HG03066 (cell line): Measurements from ENCODE around the gene CHCHD4.
"Not testable (repeated sequence)": the region's sequence is repeated elsewhere in the genome, so short reads cannot be mapped to it uniquely, and the experiment has no call there.

Experiments used
- ATAC-seq: cut with Tn5 transposase; IDR thresholded peaks from one replicate; pipeline ENCODE4 v1.9.1; 2021; ENCODE audit warnings: low read depth; ENCODE audit not compliant: unreplicated experiment

Gene CHCHD4

DNA sequence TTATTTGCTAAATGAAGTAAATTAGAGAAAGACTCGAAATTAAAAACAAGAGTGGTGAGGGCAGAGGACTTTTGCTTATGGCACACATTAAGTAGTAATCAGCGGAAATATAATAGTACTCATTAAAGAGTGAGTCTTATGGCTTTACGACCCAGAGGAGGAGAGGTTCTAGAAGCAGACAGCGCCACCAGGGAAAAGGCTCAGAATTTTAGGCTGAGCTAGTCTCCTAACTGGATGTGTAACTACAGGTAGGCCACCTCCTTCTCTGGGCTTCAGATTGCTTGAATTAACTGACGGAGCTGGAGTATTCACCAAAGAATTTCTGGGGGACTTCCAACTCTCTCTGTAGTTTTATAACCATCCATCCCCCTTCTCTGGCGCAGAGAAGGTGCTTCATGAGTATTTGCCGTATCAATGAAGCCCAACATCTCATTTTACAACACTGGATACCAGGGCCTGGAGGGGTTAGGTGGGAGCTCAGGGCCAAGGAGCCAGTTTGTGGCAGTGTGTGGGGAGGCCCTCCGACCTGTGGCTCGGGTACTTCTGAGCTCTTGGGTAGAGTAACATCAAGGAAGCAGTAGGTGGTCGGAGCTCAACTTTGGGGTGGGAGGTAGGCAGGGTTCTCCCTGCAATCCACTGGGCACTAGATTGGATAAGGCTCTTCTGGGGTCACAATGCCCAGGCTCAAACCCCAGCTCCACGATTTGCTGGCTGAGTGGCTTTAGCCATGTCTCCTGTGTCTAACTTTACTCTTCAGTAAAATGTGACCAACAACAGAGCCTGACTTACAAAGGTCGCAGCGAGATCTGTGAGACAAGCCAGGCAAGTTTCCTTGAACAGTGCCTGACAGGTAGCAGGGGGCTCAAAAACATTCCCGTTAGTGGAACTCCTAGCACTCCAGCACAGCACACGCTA lies 1.1 kb downstream of the CHCHD4 start:
- ATAC-seq: no peak

DNA sequence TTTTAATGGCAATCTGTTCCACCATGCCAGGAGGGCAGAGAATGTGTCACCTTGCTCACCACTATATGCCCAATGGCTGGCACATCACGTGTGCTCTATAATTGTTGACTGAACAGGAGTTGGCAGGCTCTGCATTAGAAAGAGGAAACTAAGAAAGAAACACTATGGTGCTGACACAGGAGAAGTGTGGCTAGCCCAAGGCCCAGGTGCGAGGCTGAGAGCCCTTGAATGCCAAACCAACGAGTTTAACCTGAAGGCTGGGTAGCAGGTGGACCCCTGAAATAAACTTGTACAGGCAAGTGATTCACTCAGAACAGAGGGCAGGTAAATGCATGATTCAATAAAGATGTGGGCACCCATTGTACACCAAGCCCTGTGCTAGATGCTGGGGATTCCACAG lies 2.4 kb downstream of the CHCHD4 start:
- no peak for ATAC-seq

DNA sequence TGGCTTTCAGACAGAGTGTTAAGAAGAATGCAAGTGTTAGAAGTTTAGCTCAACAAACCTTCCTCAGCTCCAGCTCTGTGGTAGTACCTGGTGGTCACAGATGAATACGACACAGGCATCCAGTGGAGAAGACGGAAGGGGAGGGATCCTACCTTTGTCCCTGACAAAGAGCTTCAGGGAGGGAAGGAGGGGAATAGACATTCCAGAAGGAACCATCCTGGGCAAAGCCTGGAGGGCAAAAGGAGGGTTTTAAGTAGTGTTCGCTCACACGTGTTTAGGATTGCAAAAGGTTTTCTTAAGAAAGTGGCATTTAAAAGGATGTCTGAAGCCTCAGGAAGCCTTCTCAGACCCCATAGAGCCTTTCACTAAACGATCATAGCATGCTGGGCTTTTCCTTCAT lies 2.8 kb downstream of the CHCHD4 start:
- no peak for ATAC-seq

DNA sequence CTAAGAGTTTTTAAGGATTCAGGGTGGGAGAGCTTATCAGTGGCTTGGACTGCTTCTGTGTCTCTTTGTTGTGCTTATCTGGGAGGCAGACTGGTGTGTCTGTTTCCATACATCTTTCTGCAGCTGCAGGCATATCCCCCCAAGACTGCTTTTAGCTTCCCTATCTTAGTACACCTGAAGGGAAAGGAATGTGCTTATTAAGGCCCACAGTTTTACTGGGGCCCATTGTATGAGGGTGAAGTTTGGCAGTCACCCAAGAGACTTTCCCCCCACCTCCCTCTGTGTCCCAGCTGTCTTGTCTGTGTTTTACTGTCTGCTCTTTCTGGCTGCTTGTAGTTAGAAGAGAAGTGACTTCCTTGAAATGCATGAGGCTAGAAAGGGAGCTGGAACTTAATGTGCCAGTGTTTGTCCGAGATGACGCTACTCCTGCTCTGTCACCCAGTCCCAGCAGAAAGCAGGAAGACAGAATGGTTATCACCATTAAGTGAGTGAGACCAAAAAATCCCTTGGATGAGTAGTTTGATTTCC lies 3.7 kb downstream of the CHCHD4 start:
- not testable (repeated sequence) for ATAC-seq

DNA sequence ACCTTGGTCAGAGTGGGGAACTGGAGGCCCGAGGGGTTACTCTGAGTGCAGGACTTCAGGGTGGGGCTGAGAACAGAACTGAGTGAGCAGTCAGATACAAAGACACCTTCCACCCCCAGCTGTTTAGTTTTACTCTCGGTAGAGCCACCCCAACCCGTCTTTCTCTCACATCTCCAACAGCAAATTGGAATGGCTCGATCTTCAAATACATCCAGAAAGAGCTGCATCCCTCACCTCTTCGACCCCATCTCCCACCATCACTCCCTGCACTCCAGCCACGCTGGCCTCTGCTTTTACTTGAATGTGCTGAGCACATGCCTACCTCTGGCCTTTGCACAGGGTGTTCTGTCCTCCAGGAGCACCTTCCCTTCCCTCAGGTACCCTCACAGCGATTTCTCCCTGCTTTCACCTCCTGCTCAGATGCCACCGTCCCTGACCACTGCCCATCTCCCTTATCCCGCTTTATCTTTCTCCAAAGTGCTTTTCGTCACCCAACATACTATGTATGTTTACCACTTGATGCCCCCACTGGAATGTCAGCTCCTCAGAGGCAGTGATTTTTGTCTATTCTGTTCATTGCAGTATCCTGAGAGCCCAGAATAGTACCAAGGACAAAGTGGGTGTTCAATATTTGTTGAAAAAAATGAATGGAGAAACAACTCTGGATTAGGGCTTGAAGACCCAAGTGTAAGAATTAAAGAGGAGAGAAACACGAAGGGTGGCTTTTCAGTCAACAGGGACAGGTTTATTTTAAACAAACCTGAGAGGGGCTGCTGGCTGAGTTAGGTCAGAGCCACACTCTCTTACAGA lies 4.4 kb downstream of the CHCHD4 start:
- no peak for ATAC-seq

DNA sequence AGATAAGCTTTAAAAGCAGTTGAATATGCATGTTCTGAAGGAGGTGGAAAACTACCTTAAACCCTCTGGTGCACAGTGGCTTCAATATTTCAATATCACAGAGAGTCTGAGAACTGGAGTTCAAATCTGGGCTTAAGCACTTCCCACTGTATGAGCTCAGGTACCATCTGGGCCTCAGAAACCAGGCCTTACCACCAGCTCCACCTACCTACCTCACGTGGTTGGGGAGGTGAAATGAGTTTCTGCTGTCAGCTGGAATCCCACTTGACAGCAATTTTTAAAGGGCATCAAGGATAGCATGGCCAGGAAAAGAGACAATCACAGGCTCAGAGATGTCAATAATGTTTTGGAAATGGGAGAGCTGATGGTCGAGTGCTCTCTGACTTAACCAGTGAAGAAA lies 5.0 kb downstream of the CHCHD4 start:
- ATAC-seq: no peak

DNA sequence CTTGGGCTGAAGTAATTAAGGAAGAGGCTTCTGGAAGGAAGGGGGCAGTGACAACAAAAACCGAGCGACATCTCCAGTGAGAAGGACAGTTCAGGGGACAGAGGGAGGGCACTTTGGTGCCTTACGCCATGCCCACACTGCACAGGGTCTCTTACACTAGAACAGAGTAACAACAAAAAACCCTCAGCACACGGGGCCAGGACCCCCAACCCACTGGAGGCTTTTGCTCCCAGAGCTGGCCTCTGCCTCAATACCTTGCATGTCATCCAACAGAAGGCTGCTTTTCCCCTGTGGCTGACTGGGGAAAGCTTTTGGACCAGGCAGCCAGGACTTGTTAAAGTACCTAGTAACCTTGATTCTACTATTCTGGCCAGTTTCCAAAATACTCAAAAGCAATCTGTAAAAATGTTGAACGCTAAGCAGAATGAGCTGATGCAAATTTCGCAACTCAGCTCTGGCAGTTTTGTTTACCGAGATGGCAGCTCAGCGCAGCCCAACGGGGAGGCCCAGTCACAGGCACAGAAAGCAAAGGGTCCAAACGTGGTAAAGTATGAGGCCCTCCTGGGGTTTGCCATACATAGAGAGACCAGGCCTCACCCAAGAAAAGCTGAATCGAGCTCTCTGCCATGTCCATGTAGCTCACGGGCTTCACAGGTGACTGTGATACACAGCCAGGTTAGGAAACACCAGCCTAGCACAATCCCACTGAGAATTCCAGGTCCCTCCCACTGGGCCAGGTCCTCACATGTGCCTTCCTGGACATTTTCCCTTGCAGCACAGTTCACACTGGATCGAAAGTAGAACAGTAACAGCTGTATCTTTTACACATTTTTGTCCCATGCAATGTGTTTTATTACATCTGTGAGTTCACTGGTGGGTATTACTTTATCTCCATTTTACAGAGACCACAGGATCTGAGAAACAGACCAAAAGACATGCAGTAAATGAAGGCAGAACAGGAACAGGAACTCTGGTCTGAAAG lies 6.0 kb downstream of the CHCHD4 start:
- ATAC-seq: no peak

DNA sequence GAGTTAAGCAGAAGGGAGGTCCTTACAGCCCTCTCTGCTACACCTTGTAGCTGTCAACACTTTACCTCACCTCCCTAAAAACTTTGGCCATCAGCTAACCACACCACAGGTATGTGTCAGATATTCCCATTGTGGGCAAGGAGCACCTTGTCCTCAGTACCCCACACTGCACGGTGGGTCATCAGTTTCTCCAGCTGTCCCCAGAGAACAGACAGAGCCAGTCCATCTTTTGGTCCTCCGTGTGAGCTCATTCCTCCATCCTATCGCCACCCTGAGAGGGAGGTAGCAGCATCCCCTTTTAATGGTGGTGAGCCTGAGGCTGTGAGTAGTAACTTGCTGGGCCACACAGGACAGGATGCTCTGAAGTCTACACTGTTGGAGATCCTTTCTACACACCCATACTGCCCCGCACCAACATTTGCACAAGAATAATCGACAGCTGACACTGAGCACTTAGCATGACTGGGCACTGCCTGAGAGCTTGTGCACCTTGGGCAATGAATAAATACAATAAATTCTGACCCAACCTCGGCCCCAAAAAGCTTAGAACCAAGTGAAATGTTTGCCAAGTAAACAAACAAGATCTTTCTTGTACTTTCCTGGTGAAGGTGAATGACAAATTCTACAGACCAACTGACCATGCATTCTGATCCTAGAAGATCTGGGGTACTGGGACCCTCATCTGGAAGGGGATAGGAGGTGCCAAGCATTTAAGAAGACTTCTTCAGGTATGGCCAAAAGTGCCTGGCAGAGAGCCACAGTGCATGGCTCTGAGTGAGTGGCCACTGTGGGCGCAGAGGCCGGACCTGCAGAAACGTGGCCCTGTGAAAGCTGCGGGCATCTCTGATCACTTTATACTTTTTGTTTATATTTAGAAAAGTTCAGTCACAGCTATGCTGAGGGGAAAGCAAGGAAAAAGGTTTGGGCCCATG lies 6.9 kb downstream of the CHCHD4 start:
- ATAC-seq: no peak

DNA sequence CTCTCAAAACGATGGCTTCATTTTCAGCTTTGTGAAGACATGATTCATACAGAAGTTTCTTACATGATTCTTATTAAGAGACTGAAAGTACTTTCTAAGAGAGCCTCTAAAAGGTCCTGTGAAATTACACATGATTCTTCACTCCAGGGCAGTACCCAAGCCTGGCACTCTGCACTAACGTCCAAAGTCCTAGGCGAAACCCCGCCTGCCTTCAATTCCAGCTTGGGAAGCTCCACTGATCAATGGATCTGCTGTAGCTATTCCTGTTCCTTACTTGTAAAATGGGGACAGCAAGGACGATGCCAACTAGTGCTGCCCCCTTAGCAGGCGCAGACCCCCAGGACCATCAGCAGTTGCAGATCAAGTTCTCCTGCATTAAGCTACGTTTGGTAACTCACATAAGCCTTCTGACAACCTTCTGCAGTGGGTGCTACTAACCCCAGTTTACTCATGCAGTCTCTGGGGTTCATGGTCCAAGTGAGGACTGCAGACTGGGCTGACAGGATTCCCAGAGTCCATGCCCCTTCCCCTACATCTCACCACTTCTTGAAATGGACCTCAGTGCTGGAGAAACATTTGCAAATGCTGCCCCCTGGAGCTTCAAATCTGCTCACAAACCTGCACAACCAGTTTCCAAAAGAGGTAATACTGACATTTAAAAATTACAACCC lies 10.6 kb downstream of the CHCHD4 start:
- no peak for ATAC-seq

DNA sequence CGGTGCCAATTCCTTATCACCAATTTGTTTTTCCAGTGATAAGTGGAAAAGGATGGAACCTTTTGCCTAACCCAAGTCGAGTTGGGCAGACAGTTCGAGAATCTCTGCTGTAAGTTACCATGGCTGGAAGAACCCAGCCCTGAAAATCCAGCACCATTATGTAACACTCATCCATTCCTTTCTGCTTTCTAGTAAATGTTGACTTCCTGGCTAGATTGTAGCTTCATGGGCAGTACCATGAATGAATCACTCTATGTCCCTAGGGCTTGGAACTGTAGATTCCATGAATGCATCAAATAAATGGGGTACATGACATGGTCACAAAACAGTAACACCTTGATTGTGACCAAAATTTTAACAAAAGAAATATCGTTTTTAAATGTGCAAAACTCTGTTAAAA lies 14.0 kb downstream of the CHCHD4 start:
- ATAC-seq: no peak

DNA sequence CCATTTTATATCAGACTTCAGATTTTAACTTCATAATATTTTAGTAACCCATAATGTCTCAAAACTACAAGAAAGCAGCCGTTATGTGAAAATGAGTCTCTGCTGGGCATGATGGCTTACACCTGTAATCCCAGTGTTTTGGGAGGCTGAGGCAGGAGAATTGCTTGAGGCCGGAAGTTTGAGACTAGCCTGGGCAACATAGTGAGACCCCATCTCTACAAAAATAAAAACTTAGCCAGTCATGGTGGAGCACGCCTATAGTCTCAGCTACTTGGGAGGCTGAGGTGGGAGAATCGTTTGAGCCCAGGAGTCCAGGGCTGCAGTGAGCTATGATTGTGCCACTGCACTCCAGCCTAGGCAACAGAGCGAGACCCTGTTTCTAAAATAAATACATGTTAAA lies 14.8 kb downstream of the CHCHD4 start:
- not testable (repeated sequence) for ATAC-seq

DNA sequence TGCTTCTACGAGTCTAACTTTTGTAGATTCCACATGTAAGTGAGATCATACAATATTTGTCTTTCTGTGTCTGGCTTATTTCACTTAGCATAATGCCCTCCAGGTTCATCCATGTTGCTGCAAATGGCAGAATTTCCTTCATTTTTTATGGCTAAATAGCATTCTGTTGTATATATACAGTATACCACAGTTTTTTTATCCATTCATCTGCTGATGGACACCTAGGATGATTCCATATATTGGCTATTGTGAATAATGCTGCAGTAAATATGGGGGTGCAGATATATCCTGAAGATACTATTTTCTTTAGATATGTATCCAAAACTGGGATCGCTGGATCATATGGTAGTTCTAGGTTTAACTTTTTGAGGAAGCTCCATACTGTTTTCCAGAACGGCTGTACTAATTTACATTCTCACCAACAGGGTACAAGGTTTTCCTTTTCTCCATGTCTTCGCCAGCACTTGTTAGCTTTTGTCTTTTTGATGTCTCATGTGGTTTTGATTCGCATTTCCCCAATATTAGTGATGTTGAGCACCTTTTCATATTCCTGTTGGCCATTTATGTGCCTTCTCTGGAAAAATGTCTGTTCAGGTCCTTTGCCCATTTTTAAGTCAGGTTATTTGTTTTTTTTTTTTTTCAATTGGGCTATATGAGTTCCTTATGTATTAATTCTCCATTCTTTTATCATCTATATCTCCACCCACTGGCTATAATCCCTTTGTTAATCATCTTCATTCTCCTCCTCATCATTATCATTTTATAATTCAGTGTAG lies 26.9 kb downstream of the CHCHD4 start:
- ATAC-seq: no peak

DNA sequence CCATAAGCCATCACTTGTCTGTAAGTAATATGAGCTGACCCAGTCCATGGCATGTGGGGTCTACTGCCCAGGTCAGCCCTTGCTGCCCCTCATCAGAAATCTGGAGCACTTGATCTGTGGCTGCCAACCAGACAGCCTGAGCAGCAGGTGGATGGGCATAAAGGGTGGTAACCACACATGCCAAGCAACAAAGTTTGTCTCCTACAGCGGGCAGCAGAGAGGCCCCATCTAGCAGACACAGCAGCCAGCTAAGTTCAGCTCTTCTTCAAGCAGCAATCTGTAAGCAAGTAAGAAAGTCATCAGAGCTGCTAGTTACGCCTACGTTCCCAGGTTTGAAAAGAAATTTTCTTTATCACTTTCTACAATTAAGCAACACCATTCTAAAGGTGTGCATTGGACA lies 27.9 kb downstream of the CHCHD4 start:
- ATAC-seq: no peak

DNA sequence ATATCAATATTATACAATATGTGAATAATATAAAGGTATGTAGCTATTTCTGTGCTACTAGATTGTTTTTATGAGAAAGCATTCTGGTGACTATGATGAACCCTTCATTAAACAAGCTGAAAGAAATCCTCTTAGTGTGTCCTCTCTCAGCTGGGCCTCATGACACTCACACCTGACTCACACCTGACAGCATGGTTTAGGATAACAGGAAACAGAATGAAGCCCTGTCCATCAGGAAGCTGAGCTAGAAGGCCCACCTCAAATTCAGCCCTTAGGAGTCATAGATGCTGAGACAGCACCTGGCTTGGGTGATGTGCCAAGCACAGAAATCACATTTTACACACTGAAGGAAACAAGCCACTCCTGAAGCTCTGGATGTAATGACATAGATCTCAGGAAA lies 30.8 kb downstream of the CHCHD4 start:
- ATAC-seq: no peak

DNA sequence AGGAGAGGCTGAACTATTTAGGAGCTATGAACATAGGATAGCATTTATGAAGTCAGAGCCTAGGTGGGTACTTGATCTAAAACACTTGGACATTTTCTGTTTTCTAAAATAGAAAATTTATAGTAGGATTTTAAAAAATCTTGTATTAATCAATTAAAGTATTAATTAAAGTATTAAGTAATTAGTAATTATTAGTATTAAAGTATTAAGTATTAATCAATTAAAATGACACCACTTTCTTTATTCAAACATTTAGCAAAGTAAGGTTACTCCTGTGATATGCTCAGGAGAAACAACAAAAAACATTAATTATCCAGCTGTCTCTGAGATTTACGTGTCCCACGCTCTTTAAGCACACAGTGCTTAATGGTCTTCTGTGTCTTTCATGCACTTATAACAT lies 32.2 kb downstream of the CHCHD4 start:
- no peak for ATAC-seq

DNA sequence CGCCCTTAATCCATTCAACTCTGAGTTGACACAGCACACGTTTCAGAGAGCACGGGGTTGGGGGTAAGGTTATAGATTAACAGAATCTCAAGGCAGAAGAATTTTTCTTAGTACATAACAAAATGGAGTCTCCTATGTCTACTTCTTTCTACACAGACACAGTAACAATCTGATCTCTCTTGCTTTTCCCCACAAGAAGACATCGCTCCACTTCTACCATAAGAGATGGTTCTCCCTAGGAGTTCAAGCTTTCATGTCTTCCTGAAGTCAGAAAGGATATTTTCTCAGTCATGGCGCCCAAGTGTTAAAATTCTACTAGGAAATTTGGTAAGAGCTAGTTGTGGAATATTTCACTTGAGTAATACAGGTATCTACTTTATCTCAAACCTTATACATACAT lies 32.7 kb downstream of the CHCHD4 start:
- ATAC-seq: not testable (repeated sequence)

DNA sequence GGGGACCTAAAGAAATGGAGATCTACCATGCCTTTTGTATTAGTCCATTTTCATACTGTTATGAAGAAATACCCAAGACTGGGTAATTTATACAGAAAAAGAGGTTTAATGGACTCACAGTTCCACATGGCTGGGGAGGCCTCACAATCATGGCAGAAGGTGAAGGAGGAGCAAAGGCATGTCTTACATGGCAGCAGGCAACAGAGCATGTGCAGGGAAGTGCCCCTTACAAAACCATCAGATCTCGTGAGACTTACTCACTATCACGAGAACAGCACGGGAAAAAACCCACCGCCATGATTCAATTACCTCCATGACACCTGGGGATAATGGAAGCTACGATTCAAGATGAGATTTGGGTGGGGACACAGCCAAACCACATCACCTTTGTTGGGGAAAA lies 37.2 kb downstream of the CHCHD4 start:
- ATAC-seq: not testable (repeated sequence)

DNA sequence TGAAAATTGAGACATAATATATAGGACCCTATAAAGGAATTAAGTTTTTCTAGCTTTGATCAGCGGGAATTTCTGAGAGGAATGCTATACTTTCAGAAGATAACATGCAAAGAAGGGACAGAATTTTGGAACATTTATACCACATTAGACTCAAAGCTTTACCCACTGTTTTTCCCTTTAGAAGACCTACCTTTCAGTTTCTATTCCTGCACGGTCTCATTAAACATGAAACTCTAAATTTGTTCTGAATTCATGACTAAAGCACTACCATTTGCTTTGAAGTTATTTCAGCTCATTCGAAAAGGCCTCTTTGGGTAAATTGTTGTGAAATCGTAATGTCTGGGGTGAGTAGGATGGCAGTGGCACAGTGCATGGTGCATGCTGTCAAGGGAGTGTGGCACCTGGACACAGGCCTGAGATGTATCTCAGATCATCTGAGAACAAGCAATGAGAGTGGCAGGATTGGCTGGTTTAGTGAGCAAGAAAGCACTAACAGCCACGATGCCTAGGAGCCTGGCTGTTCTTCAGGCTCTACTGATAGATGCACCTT lies 42.5 kb downstream of the CHCHD4 start:
- no peak for ATAC-seq
